Measurements from ENCODE around the gene TNFRSF4. TPM values are rescaled to one million over a fixed set of nuclear protein-coding genes. Genes with fewer than 3 reads are reported as not detected.
"Not testable (repeated sequence)": the region's sequence is repeated elsewhere in the genome, so short reads cannot be mapped to it uniquely, and the experiment has no call there.

The TNFRSF4 gene
- total RNA-seq, 2 experiments from 2014 or later = 340 to 418 TPM

GRCh38 chr1:1179983-1180861, 33.7 kb downstream of the TNFRSF4 start:
- ATAC-seq (no peak), DNase-seq (no peak)
- H3K27ac Mint-ChIP-seq = no peak overlapping the region
- peaks cover 5% of the 10 kb centered on the region for H3K27me3 Mint-ChIP-seq
- intact Hi-C loops (cut with DNase I, micrococcal nuclease) = no loop called here
- no peak overlapping the region for H3K4me3 Mint-ChIP-seq
- H3K36me3 Mint-ChIP-seq (ENCODE audit: low read depth) = no peaks in the 10 kb centered on the region
- ChIA-PET CTCF (interaction anchor here (0.8 to 1.0 kb wide), 2 partner anchors 15 to 18 kb away, joined by 3 to 4 read pairs; no protein-coding TSS in a partner anchor), POLR2A (no interaction called here)
- H3K9me3 Mint-ChIP-seq (ENCODE audit: low read depth) = no peaks in the 10 kb centered on the region
- no peaks in the 10 kb centered on the region for H3K4me1 Mint-ChIP-seq

- Mint-ChIP-seq H3K27ac (no peak overlapping the region), H3K36me3 (ENCODE audit: low read depth) (no peaks in the 10 kb centered on the region), H3K9me3 (ENCODE audit: low read depth) (no peaks in the 10 kb centered on the region), H3K27me3 (peaks cover 5% of the 10 kb centered on the region), H3K4me3 (no peak overlapping the region), H3K4me1 (peaks cover 2% of the 10 kb centered on the region)
- POLR2A ChIA-PET = no interaction called here
- intact Hi-C loops (cut with DNase I, micrococcal nuclease) = no loop called here
- CTCF ChIA-PET = interaction anchor here (1.0 kb wide), 1 partner anchor 18 kb away, joined by 4 read pairs; no protein-coding TSS in a partner anchor
- no peak for DNase-seq
- no peak for ATAC-seq
Observed at GRCh38 chr1:1179346-1179982, 34.5 kb downstream of the TNFRSF4 start.

GRCh38 chr1:1178794-1179331, 35.1 kb downstream of the TNFRSF4 start:
- intact Hi-C loops (cut with DNase I, micrococcal nuclease) = no loop called here
- no peak for ATAC-seq

GRCh38 chr1:1177452-1178206, 36.3 kb downstream of the TNFRSF4 start:
- DNase-seq (no peak), ATAC-seq (no peak)
- Mint-ChIP-seq H3K27me3 (peaks cover 3% of the 10 kb centered on the region), H3K27ac (no peak overlapping the region), H3K36me3 (ENCODE audit: low read depth) (no peaks in the 10 kb centered on the region), H3K4me3 (no peak overlapping the region), H3K4me1 (peaks cover 13% of the 10 kb centered on the region), H3K9me3 (ENCODE audit: low read depth) (no peaks in the 10 kb centered on the region)
- CTCF ChIA-PET = no interaction called here
- intact Hi-C loops (cut with DNase I, micrococcal nuclease) = no loop called here
- POLR2A ChIA-PET = no interaction called here

More at GRCh38 chr1:1178794-1179331, 35.1 kb downstream of the TNFRSF4 start:
- ChIA-PET CTCF (interaction anchor here (1.0 kb wide), 1 partner anchor 17 kb away, joined by 4 read pairs; no protein-coding TSS in a partner anchor), POLR2A (no interaction called here)
- H3K4me1 Mint-ChIP-seq = peaks cover 7% of the 10 kb centered on the region
- H3K27me3 Mint-ChIP-seq = peaks cover 5% of the 10 kb centered on the region
- no peak overlapping the region for H3K4me3 Mint-ChIP-seq
- H3K27ac Mint-ChIP-seq = no peak overlapping the region
- no peaks in the 10 kb centered on the region for H3K36me3 Mint-ChIP-seq (ENCODE audit: low read depth)
- H3K9me3 Mint-ChIP-seq (ENCODE audit: low read depth) = no peaks in the 10 kb centered on the region
- DNase-seq = no peak

GRCh38 chr1:1176931-1177330, 37.0 kb downstream of the TNFRSF4 start:
- H3K36me3 Mint-ChIP-seq (ENCODE audit: low read depth) = no peaks in the 10 kb centered on the region
- DNase-seq (no peak), ATAC-seq (no peak)
- H3K27me3 Mint-ChIP-seq = peaks cover 3% of the 10 kb centered on the region
- ChIA-PET CTCF (no interaction called here), POLR2A (no interaction called here)
- H3K4me1 Mint-ChIP-seq = peaks cover 18% of the 10 kb centered on the region
- H3K4me3 Mint-ChIP-seq = no peak overlapping the region
- intact Hi-C loops (cut with DNase I, micrococcal nuclease) = no loop called here
- no peaks in the 10 kb centered on the region for H3K9me3 Mint-ChIP-seq (ENCODE audit: low read depth)
- H3K27ac Mint-ChIP-seq = no peak overlapping the region

GRCh38 chr1:1176063-1176761, 37.7 kb downstream of the TNFRSF4 start:
- ATAC-seq; DNase-seq; H3K27ac Mint-ChIP-seq; POLR2A ChIA-PET; CTCF ChIA-PET; H3K4me3 Mint-ChIP-seq; intact Hi-C loops (cut with DNase I, micrococcal nuclease); H3K9me3 Mint-ChIP-seq (ENCODE audit: low read depth); H3K27me3 Mint-ChIP-seq; H3K36me3 Mint-ChIP-seq (ENCODE audit: low read depth): not testable (repeated sequence)
- H3K4me1 Mint-ChIP-seq = peaks cover 19% of the 10 kb centered on the region

- CTCF ChIA-PET = interaction anchor here (0.6 kb wide), 1 partner anchor 59 kb away, joined by 4 read pairs; the partner anchor contains the start of gene C1orf159
Observed at GRCh38 chr1:1175221-1176062, 38.5 kb downstream of the TNFRSF4 start.

GRCh38 chr1:1173793-1174415, 40.0 kb downstream of the TNFRSF4 start, which contains the start of gene TTLL10:
Gene TTLL10, plus strand, starts transcription at chr1:1173880. Its CDS starts 5,336 bp downstream, at chr1:1179216.
- Mint-ChIP-seq H3K4me3 (no peak within 1 kb of the TSS), H3K27me3 (peaks cover 8% of the 10 kb centered on the region), H3K9me3 (ENCODE audit: low read depth) (no peaks in the 10 kb centered on the region), H3K4me1 (peaks cover 22% of the 10 kb centered on the region), H3K36me3 (ENCODE audit: low read depth) (no peaks in the 10 kb centered on the region), H3K27ac (no peak within 1 kb of the TSS)
- peak; percentile 65 for DNase-seq
- intact Hi-C loops (cut with DNase I, micrococcal nuclease) = no loop called here
- peak; percentile 60 for ATAC-seq
- CTCF ChIA-PET = interaction anchor here (0.7 kb wide), 1 partner anchor 603 kb away, joined by 4 read pairs; no protein-coding TSS in a partner anchor
- POLR2A ChIA-PET = interaction anchor here (0.5 to 0.6 kb wide), 2 partner anchors 14 to 16 kb away, joined by 3 to 6 read pairs; no protein-coding TSS in a partner anchor

More at GRCh38 chr1:1175221-1176062, 38.5 kb downstream of the TNFRSF4 start:
- no peaks in the 10 kb centered on the region for H3K36me3 Mint-ChIP-seq (ENCODE audit: low read depth)
- DNase-seq = no peak
- POLR2A ChIA-PET = no interaction called here
- no peaks in the 10 kb centered on the region for H3K9me3 Mint-ChIP-seq (ENCODE audit: low read depth)
- H3K4me1 Mint-ChIP-seq = peaks cover 19% of the 10 kb centered on the region
- H3K27me3 Mint-ChIP-seq = peaks cover 3% of the 10 kb centered on the region
- ATAC-seq = no peak
- intact Hi-C loops (cut with DNase I, micrococcal nuclease) = no loop called here
- no peak overlapping the region for H3K4me3 Mint-ChIP-seq
- no peak overlapping the region for H3K27ac Mint-ChIP-seq

GRCh38 chr1:1173061-1173792, 40.7 kb downstream of the TNFRSF4 start:
- no peak for DNase-seq

More at GRCh38 chr1:1173061-1173792, 40.7 kb downstream of the TNFRSF4 start:
- ATAC-seq = peak; percentile 11
- Mint-ChIP-seq H3K36me3 (ENCODE audit: low read depth) (no peaks in the 10 kb centered on the region), H3K4me1 (peaks cover 22% of the 10 kb centered on the region), H3K27ac (no peak overlapping the region), H3K4me3 (no peak overlapping the region), H3K27me3 (peaks cover 8% of the 10 kb centered on the region), H3K9me3 (ENCODE audit: low read depth) (no peaks in the 10 kb centered on the region)
- intact Hi-C loops (cut with DNase I, micrococcal nuclease) = no loop called here
- ChIA-PET CTCF (interaction anchor here (0.6 kb wide), 1 partner anchor 71 kb away, joined by 3 read pairs; no protein-coding TSS in a partner anchor), POLR2A (interaction anchor here (0.6 kb wide), 1 partner anchor 15 kb away, joined by 3 read pairs; no protein-coding TSS in a partner anchor)

All from activated CD4-positive, alpha-beta T cell treated with anti-CD3 and anti-CD28 coated beads for 36 hours (primary cell).